NAMALWA (cell line): Measurements from ENCODE around the gene EIF4G3.
"Not testable (repeated sequence)": the region's sequence is repeated elsewhere in the genome, so short reads cannot be mapped to it uniquely, and the experiment has no call there.

ENCODE experiments used
- DNase-seq: peaks from one replicate; pipeline ENCODE4 v3.0.0-alpha.2; 2015; ENCODE audit warnings: low spot score

The EIF4G3 gene

DNA sequence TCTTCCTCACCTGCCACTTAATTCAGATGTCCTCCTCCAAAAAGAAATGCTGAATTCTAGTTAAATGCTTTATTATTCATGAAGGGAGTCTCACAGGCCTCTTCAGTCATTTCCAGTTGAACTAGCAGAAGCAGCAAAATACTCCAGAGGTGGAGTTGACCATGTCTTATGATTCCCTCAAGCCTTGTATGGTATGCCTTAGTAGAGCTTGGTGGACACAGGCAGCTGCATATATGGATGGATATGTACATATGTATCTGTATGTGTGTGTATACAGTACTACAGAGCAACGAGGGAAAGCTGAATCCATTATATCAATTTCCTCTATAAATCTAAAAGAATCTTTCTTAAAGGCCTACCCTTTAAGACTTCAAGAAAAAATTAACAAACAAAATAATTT is 306.0 kb downstream of the EIF4G3 start:
- no peak for DNase-seq

DNA sequence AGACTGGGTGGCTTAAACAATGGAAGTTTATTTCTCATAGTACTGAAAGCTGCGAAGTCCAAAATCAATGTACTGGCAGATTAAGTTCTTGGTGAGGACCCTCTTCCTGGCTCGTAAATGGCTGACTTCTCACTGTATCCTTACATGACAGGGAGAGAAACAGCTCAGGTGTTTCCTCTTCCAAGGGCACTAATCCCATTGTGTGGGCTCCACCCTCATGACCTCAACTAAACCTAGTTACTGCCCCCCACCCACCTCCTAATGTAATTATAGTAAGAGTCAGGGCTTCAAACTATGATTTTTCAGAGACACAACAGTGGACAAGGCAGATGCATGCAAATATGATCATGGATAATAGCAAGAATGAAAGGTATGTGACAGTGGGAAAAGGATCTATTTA is 308.4 kb downstream of the EIF4G3 start:
- DNase-seq: no peak

DNA sequence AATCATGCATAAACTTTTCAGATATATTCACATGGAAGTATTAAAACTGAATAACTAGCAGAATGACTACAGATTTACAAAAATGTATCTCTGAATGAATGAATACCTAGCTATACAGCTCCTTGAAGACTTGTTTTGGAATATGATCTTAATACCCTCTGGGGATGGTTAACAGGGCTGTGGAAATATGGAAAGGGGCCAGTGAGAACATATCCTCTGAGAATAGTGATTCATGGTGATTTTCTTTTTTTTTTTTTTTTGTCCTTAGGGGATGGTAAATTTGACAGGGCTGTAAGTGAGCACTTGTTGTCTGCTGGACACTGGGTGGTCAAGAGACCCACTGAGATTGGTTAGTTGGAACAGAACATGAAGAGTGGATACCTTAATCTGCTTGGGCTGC is 308.9 kb downstream of the EIF4G3 start:
- DNase-seq: no peak

DNA sequence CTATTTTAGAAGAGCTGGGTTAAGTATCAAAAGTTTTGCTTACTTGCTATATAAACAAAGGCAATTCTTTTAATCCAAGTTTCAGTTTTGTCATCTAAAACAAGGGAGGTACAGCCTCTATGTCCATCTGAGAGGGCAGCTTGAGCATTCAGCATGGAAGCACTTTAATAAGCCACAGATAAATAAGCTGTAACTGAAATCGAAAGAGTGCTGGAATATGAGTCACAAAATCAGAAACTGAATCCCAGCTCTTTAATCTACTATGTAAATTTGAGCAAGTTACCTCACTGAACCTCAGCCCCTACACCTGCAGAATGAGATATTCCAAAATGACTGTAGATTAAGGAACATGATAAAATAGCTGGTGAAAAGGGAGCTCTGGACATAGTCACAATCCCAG is 309.6 kb downstream of the EIF4G3 start:
- DNase-seq: no peak

DNA sequence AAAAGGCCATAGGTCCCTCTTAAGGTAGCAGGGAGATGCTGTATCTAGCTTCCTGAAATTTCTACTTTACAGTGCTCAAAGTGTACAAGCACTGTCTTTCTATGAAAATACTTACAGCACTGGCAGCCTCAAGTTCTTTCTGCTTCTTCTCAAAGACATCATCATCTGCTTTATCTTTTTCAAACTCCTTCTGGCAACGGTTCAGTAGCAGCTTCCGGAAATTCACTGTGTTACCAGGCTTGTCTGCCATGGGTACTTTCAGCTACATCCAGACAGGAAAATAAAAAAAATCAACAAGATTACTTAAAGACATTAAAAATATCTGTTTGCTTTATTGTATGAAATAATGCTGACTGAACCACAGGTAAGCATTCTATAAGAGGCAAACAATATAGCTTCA is 311.7 kb downstream of the EIF4G3 start:
- DNase-seq: no peak

DNA sequence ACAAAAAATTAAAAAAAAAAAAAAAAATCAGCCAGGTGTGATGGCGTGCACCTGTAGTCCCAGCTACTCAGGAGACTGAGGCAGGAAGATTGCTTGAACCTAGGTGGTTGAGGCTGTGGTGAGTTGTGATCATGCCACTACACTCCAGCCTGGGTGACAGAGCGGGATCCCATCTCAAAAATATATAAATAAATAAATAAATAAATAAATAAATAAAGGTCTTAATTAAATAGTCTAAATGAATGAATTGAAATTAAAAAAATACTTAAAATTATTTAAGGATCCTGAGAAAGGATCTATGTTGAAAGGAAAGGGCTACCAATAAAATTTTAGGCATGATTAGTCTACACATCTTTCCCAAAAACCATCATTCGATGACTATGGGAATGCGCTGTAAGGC is 322.2 kb downstream of the EIF4G3 start:
- DNase-seq: no peak

DNA sequence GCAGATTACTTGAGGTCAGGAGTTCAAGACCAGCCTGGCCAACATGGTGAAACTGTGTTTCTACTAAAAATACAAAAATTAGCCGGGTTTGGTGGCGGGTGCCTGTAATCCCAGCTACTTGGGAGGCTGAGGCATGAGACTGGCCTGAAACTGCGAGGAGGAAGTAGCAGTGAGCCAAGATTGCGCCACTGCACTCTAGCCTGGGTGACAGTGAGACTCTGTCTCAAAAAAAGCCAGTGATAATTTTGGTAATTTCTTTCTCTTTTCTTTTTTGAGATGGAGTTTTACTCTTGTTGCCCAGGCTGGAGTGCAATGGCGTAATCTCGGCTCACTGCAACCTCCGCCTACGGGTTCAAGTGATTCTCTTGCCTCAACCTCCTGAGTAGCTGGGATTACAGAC is 324.9 kb downstream of the EIF4G3 start:
- not testable (repeated sequence) for DNase-seq

DNA sequence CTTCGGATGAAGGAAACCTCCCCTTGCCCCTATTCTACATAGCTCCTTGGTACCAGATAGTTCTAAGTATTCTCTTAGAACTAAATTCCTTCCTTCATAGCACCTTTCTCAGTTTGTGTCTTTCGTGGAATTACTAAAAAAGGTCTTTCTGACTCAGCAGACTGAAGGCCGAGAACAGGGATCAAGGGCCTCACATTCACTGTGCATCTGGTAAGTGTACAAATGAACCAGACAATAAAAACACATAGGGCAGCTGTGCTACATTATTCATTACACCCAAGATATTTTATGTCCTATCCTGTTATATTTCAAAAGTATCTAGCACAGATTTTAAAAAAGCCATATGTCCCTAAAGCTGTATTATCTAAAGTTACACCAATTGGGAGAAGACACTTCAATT is 326.7 kb downstream of the EIF4G3 start:
- DNase-seq: no peak

DNA sequence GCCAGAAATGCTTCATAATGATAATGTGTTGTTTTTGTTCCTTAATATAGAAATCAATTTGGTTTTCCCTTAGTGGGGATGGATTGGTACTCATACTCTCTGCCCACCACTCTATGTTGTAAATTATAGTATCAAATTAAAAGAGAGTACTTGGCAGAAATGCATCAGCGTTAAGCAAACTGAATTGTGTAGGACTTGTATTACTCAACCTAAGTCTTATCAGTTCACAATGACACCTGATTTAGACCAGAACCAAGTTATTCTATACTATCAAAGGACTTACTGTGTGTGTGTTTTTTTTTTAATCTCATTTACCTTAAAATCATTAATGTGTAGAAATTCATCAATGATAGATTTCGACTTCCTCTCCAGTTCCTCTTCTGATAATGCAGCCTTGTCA is 327.6 kb downstream of the EIF4G3 start:
- no peak for DNase-seq

DNA sequence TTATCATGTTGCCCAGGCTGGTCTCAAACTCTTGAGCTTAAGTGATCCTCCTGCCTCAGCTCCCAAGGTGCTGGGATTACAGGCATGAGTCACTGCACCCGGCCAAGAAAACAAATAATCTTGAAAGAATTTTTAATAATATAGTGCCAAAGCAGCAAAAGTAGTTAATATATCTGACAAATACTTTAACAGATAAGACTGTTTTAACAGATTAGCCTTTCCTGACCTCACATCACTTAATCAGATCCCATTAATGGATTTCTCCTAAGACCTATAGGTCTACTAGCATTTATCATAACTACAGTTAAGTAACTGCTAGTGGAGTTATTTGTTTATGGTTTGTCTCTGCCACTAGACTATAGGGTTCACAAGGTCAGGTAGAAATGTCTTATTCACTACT is 328.5 kb downstream of the EIF4G3 start:
- no peak for DNase-seq

DNA sequence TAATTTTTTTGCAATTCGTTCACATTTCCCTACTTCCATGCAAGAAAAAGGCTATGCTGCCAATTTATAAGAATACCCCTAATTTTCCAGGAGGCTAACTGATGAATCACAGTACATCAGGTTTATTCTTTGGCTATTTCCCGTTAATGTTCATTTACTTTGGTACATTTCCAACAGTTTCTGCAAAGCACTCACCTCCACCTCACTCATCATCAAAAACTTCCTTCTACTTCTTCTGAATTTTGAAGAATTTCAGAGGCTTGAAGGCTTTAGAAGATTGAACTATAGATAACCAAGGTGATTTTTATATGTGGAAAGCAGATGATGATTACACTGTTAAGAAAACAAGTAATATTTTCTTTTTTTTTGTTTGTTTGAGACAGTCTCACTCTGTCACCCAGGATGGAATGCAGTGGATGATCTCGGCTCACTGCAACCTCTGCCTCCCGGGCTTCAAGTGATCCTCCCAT is 329.1 kb downstream of the EIF4G3 start:
- DNase-seq: no peak

DNA sequence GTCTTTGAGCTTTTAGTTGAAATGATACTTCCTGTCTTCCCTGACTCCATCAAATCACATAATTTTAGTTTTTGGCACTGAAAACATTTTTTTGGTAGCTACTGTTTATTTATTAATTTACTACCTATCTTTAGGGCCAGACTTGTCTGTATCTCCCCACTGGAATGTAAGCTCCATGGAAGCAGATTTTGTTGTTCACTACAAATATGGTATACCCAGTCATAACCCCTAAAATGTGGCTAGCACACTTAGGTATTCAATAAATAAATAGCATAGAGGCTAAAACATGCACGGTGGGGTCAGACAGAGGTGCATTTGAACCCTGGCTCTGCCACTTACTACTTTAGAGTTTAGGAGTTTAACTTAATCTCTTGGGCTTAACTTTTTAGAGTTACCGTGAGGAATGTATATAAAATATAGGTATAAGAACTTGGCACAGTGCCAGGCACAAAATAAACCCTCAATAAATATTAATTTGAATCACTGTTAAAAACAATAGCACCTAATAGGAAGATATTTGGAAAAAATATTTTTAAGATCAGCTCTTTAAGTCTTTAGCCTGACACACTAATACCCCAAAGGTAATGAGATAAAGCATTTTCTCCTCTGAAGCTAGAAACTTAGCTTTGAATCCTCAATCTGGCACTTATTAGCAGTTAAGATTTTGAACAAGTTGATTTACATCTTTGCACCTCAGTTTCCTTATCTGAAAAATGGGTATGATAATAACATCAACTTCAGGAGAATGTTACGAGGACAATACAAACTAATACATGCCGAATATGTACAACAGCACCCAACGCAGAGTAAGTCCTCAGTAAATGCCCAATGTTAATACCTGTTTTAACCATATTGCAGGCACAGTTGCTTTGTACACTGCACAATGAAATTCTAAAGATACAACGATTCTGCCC is 330.0 kb downstream of the EIF4G3 start:
- DNase-seq: no peak

DNA sequence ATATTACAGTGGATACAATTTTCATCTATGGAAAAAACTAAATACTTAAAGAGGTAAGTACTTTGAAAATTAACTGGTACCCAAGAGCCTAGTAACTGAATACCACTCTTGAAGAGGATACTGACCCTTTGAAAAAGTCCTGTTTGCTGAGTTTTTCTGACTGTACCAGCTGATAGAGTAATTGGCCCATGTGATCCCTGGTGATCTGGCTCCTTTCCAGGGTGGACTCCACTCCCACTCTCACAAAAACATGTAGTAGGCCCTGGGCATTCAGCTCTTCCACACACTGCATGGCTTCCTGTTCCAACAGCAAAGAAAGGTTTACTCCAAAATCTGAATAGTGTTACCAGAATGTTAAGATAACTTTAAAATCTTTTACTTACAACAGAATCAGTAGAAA is 336.0 kb downstream of the EIF4G3 start:
- DNase-seq: no peak

DNA sequence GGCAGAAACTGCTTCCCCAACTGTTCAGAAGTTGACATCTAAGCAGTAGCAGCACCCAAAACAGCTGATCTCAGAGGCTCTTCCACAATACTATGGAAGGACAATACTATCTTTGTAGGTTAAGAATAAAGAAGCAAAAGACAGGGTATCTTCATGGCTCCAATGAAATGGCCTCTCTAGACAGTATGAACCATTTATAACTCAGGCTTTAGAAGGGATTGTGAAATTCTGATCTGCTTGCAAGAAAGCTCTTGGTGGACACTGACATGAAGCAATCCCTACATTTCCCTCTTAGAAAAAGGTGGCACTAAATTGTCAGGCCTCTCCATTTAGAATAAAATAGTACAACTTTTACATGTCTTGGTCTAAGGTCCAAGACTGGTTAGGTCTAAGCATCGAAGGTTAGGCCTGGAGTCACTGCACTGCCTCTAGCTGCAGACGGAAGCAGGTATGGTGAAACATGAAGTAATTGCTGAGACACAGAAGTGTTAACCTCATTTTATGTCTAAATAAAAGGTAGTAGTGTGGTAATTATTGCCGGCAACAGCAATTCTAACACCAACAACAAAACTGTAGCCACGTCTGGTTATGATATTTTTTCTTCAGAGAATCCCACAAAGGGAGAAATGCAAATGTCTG is 339.0 kb downstream of the EIF4G3 start:
- DNase-seq: no peak

DNA sequence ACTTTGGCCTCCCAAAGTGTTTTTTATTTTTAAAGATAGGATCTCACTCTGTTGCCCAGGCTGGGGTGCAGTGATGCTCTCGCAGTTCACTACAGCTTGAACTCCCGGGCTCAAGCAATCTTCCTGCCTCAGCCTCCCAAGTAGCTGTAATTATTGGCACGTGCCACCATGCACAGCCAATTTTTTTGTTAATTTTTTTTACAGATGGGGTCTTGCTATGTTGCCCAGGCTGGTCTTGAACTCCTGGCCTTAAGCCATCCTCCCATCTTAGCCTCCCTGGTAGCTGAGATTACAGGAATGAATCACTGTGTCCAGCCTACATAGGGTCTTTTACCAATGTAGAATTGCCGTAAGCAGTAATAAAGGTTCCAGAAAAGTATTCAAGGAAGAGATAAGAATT is 340.5 kb downstream of the EIF4G3 start:
- no peak for DNase-seq

DNA sequence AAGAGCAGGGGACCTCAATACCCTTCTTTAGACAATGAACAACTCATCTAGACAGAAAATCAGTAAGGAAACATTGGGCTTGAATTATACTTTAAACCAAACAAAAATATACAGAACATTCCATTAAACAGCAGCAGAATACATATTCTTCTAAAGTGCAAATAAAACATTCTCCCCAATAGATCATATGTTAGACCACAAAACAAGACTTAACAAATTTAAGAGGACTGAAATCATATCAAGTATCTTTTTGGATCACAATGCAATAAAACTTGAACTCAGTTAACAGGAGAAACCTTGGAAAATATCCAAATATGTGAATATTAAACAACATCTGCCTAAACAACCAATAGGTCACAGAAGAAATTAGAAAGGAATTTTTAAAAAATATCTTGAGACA is 341.9 kb downstream of the EIF4G3 start:
- no peak for DNase-seq

DNA sequence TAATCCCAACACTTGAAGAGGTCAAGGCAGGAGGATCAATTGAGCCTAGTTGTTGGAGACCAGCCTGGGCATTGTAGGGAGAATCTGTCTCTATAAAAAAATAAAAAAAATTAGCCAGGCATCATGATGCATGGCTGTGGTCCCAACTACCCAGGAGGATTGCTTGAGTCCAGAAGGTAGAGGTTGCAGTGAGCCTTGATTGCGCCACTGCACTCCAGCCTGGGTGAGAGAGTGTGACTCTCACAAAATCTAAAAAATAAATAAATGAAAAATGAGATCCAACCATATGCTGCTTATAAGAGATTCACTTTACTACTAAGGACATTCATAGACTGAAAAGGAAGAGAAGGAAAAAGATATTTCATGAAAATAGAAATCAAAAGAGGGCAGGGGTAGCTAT is 342.5 kb downstream of the EIF4G3 start:
- no peak for DNase-seq

DNA sequence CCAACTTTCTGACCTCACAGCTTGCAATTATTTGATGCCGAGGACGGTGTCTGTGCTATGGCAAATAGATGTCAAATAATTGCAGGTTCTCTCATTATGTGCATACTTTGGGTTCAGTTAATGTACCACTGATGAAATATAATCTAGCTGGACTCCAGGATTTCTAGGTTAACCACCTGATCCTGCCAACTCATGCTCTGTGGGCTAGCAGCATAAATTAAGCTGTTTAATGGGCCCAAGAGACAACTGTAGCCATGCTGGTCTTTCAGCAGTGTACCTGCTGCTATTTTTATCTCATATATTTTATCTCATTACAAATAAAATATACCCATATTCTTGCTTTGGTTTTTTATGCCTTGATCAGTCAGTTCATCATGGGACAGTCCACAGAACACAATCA is 346.3 kb downstream of the EIF4G3 start:
- DNase-seq: no peak

DNA sequence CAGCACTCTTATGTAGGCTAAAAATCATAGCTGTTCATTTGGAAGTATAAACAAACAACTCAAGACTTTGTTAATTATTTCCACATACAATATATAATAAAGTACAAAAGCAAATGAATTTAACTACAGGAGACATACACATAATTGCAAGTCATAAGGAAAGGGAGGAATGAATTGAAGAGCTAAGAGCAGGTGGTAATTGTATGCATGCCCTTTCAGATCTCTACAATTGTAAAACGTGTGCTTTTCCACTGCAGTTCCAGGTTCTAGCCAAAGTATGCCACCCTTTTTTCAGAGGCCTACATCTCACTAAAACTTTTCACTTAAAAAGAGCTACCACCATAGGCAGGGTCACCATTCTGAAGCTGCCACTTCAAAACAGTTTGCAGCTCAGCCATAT is 346.8 kb downstream of the EIF4G3 start:
- DNase-seq: no peak

DNA sequence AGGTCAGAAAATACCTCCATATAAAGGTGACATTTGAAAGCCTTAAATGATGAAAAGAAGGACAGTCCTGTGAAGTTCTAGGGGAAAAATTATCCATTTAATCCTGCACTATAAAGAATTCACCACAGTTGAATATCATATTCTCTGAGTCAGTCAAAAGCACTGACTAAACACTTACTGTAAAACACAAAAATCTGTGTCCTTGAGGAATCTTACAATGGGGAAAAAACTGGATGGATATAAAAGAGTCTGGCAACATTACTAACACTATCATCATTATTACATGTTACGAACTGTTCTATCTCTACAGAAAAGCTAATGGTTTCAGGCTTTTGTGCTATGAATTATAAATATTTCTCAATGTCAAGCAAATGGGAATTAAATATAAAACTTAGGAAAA is 347.2 kb downstream of the EIF4G3 start:
- no peak for DNase-seq

DNA sequence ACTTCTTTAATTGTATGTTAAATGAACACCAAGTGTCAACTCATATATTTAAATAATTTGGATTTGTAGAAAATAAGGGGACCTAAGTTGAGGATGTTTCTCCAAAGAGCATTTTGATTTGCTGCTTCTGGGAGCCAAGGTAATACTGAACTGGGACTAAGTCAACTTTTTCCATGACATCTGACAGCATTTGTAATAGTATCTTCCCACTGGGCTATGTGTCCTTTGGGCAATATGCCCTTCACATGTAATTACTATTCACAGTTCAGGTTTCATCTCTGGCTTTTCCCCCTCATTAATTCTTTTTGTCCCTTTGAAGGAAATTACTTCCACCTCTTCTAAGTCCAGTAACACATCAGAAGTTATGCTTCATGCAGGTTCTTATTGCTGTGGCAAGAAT is 352.9 kb downstream of the EIF4G3 start:
- DNase-seq: no peak

DNA sequence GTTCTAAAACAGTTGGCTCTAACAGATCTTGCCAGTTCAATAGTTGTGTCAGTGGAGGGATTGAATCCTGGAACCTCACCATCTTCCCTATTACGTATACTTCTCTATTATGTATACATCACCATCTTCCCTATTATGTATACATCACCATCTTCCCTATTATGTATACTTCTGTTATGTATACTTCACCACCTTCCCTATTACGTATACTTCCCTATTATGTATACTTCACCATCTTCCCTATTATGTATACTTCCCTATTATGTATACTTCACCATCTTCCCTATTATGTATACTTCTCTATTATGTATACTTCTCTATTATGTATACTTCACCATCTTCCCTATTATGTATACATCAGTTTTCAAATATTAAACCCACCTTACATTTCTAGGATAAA is 355.2 kb downstream of the EIF4G3 start:
- DNase-seq: no peak

DNA sequence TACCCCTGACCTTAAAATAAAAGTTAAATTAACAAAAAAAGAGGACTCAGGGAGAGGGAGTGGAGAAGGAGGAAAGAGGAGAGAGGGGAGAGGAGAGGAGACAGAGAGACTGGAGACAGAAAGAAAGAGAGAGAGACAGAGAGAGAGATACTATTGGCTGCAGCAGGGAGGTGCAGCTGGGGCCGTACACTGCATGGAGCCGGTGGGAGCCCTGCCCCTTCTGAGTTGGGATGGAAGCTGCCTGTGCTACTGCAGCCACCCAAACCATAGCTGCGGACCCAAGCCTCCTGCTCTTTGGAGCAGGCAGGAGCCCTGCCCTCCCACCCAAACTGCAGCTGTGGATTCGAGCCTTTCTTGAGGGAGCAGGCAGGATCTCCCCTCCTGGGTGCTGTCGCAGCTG is 356.9 kb downstream of the EIF4G3 start:
- no peak for DNase-seq

DNA sequence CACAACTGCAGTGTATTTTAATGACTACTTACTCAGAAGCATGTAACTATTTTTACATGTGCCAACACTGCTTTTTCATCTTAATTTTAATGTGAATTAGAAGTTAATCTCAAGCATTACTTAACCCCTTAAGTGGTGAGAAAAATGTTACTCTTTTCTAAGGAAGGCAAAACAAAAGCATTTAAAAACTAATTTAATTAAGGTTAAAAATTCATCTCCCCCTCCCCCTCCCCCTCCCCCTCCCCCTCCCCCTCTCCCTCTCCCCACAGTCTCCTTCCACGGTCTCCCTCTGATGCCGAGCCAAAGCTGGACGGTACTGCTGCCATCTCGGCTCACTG is 362.2 kb downstream of the EIF4G3 start:
- no peak for DNase-seq
